Fibroblast of gingiva (primary cell): ENCODE measurements around the gene SPTBN4.
"Not testable (repeated sequence)": the region's sequence is repeated elsewhere in the genome, so short reads cannot be mapped to it uniquely, and the experiment has no call there.

Experiments used
- DNase-seq: peaks from one replicate; pipeline ENCODE4 v3.0.0-alpha.2; 2011; ENCODE audit warnings: low read depth

Gene SPTBN4

DNA sequence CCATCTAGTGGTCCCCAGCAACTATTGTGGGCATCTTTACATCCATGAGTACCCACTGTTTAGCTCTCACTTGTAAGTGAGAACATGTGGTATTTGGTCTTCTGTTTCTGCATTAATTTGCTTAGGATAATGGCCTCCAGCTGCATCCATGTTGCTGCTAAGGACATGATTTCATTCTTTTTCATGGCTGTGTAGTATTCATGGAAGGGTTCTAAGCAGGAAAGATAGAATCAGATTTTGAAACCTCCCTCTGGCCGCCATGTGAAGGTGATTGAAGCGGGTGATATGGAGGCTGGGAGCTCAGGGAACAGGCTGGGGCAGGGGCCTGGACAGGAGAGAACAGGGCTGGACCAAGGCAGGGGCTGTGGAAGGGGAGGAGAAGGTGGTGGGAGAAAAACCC, 154.5 kb downstream of the SPTBN4 start:
- no peak for DNase-seq

DNA sequence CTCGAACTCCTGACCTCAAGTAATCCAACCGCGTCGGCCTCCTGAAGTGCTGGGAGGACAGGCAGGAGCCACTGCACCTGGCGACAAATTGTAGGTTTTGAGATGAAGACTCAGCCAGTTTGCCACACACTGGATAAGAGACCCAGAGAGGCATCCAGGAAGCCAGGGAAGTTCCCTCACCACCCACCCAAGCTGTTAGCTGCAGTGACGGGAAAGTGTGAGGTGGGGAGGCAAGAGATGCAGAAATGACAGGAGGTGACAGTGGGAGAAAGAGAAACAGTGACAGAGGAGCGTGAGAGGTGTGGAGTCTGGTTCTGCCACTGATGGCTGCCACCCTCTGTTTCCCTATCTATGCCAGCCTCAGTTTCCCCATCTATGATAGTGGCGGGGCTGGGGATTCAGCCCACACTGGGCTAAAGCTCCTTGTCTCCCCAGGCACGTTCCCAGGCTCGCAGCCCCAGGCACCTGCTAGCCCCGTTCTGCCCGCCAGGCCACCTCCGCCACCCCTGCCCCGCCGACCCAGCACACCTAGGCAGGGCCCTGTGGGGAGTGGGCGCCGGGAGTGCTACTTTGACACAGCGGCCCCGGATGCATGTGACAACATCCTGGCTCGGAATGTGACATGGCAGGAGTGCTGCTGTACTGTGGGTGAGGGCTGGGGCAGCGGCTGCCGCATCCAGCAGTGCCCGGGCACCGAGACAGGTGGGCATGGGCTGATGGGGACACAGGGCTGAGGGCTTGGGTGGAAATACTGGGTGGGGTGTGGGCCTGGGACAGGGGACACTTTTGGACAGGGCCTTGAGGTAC, 155.4 kb downstream of the SPTBN4 start:
- DNase-seq = no peak

DNA sequence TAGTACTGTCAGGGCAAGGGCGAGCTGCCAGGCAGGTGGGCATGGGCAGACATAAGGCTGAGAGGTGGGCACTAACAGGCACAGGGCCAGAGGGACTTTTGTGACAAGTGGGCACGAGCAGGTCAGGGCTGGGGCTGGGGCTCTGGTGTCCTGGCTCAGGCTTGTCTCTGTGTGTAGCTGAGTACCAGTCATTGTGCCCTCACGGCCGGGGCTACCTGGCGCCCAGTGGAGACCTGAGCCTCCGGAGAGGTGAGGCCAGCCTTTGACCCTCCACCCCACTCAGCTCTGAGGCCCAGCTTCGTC, 155.9 kb downstream of the SPTBN4 start:
- DNase-seq = no peak

DNA sequence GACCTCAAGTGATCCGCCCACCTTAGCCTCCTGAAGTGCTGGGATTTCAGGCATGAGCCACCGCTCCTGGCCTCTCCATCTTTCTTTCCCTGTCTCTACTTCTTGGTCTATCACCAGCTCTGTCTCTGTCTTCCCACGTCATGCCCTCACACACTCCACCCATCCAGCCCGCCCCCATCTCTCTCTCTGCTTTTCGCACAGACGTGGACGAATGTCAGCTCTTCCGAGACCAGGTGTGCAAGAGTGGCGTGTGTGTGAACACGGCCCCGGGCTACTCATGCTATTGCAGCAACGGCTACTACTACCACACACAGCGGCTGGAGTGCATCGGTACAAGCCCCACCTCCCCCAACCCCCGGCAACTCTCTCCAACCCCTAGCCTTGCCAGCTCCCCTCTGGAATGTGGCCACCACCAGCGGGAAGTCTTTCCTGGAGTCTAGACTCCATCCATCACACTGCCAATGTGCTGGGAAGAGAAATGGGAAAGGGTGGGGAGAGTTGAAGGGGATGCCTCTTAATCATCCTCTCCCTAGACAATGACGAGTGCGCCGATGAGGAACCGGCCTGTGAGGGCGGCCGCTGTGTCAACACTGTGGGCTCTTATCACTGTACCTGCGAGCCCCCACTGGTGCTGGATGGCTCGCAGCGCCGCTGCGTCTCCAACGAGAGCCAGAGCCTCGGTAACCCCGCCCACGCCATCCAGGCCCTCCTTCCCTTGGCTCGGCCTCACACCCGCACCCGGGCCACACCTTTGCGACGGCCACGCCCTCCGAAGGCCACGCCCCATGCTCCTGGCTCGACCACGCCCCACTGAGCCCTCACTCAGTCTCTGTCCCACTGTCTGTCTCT, 156.8 kb downstream of the SPTBN4 start:
- no peak for DNase-seq

DNA sequence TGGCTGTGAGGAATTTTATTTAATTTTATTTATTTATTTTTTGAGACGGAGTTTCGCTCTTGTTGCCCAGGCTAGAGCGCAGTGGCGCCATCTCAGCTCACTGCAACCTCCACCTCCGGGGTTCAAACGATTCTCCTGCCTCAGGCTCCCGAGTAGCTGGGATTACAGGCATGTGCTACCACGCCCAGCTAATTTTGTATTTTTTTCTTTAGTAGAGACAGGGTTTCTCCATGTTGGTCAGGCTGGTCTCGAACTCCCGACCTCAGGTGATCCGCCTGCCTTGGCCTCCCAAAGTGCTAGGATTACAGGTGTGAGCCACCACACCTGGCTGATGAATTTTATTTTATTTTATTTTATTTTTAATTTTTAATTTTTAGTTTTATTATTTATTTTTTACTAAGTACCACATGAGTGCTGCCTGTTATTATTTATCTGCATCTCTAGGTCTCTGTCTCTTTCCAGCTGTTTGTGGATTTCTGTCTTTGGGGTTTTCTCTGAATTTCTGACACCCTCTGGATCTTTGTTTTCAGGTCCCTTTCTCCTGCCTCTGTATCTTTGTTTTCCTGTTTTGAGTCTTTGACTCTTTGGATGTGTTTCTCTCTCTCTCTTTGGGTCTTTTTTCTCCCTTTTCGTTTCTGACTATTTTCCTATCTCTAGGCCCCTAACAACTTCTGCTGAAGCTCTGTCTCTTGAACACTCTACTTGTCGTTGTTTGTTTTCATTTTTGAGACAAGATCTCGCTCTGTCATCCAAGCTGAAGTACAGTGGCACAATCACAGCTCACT, 157.8 kb downstream of the SPTBN4 start:
- DNase-seq = not testable (repeated sequence)

DNA sequence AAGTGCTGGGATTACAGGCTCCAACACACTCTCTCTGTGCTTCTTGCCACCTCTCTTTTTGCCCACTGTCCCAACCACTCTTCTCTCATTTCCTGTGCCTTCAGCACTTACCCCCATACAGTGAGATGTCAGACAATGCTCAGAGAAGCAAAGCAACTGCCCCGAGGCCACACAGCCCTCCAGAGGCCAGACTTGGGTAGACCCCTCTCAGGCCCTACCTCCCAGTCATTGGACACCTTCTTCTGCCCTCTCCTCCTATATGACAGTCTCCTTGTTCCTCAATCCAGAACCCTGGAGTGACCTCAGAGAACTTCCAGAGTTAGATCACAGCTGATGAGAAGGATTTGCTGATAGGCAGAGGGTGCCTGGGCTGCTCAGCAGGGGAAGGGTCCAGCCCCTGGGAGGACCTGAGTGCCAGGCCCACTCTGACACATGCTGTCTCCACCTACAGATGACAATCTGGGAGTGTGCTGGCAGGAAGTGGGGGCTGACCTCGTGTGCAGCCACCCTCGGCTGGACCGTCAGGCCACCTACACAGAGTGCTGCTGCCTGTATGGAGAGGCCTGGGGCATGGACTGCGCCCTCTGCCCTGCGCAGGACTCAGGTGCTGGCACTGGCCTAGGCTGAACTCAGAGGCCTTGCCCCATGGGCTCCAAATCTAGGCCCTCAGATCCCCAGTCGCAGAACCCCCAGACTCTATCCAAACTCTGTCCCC, 158.8 kb downstream of the SPTBN4 start:
- no peak for DNase-seq
